Skin epidermis (tissue), 12 donors: Measurements from ENCODE around the gene TLX1.

Source experiments
- H3K27ac ChIP-seq, 21 experiments: fragments of 200-600 bp; sonication (generic) in 11 of 21; one replicate each; pipeline ENCODE4 v1.5.0; 2020; ENCODE audit warnings: mild to moderate bottlenecking in 3 of 21, inconsistent platforms in 2 of 21, moderate library complexity in 2 of 21
- H3K4me3 ChIP-seq, 7 experiments: fragments of 200-600 bp; sonication (generic) in 2 of 7; one replicate each; pipeline ENCODE4 v1.5.0; 2020; ENCODE audit warnings: inconsistent platforms in 2 of 7, mild to moderate bottlenecking in 2 of 7, moderate library complexity in 1 of 7

Gene TLX1

GRCh38 chr10:101110856-101111523, 20.1 kb upstream of the TLX1 start:
- Histone ChIP-seq H3K27ac (no peak overlapping the region), H3K4me3 (no peak overlapping the region)

GRCh38 chr10:101111547-101111946, 19.6 kb upstream of the TLX1 start:
- no peak overlapping the region for H3K4me3 ChIP-seq

DNA sequence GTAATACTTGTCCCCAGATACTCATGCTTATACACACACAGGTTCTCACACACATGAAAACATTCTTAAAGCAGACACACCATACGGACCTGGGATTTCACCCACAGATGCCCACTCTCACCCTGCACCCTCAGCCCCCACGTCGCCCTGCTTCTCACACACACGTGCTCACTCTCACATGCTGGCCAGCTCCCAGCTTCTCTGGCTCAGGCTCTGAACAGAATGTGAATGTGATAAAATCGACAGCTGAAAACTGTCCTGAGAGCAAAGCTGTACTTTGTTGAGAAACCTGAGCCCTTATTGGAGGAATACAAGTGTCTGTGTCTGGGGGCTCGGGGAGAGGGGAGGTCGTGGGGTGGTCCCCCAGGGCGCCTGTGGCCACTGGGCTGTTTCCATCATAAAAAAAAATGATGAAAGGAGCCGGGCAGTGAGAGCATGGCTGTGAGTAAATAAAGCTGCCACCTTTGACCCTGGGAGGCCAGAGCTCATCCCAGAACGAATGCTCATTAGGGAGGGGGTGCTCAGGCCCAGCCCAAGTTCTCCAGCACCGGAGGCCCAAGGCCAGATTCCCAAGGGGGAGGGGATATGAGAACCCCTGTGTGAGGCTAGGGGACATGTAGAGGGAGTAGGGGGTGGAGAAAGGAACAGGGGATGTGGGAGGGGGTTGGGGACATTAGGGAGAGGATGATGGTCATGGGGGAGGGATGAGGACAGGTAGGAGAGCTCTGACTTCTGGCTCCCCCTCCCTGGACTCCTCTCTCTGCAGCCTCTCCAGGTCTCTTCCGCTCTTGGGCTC, 18.1 kb upstream of the TLX1 start:
- Histone ChIP-seq H3K4me3 (no peak overlapping the region), H3K27ac (no peak overlapping the region)

More at GRCh38 chr10:101111547-101111946, 19.6 kb upstream of the TLX1 start:
- no peak overlapping the region for H3K27ac ChIP-seq

DNA sequence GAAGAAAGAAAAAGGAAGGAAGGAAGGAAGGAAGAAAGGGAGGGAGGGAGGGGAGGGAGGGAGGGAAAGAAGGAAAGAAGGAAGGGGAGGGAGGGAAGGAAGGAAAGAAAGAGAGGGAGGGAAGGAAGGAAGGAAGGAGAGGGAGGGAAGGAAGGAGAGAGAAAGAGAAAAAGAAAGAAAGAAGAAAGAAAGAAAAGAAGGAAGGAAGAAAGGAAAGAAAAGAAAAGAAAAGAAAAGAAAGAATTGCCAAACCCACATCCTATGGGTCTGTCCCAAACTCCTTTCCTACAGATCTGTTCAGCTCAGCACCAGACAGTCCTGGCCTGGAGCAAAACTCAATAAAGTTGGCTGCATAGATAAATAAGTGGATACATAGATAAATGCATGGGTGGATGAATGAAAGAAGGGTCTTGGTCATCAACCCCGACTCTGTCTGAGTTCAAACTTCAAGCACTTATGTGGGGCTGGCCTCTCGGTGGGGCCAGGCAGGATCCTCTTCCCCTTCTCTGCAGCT, 17.2 kb upstream of the TLX1 start:
- Histone ChIP-seq H3K4me3 (no peak overlapping the region), H3K27ac (no peak overlapping the region)

DNA sequence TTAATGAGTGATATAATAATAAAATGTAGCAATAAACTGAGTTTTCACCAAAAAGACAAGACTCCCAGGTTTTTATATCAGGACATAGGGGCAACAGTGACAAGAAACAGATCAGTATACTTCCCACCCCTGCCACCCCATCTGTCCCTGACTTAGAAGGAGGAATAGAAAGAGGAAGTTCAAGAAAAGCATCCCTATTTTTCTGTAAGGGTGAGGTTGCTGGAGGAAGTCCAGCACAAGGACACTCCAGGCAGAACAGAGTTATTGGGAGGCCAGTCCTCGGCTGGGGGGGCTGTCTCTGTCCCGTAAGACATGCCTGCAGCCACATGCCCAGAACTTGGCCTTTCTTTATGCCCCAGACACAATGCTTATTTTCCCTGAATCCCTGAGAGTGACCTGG, 16.5 kb upstream of the TLX1 start:
- Histone ChIP-seq H3K27ac (no peak overlapping the region), H3K4me3 (no peak overlapping the region)

- Histone ChIP-seq H3K27ac (no peak overlapping the region), H3K4me3 (no peak overlapping the region)
These were observed 14.3 kb upstream of the TLX1 start for GRCh38 chr10:101116754-101117153.

DNA sequence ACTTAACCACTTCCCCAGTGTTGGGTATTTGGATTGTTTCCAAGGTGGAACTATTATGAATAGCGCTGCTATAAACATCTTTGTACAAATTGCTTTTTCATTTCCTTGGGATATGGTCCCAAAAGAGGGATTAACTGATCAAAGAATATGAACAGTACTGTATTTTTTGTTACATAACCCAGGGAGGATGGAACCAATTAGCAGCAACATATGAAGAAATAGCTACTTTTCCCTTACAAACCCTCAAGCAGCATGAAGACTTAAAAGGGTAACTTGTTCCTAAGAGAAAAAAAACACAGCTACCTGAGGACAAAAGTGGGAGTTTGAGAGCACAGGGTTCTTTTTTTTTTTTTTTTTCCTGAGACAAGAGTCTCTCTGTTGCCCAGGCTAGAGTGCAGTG, 13.1 kb upstream of the TLX1 start:
- no peak overlapping the region for H3K4me3 ChIP-seq

DNA sequence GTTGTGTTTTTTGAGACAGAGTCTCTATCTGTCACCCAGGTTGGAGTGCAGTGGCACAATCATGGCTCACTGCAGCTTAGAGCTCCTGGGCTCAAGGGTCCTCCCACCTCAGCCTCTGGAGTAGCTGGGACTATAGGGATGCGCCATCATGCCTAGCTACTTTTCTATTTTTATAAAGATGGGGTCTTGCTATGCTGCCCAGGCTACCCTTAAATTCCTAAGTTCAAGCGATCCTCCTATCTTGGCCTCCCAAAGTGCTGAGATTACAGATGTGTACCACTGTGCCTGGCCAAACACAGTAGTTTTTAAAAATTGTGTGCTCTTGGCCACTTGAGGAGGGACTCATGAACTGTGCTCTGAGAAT, 10.6 kb upstream of the TLX1 start:
- no peak overlapping the region for H3K27ac ChIP-seq
- peak overlapping the region in 6 of 7 experiments; percentile 19 to 53 (median 38) for H3K4me3 ChIP-seq

More for the DNA sequence above, 13.1 kb upstream of the TLX1 start:
- H3K27ac ChIP-seq: no peak overlapping the region

DNA sequence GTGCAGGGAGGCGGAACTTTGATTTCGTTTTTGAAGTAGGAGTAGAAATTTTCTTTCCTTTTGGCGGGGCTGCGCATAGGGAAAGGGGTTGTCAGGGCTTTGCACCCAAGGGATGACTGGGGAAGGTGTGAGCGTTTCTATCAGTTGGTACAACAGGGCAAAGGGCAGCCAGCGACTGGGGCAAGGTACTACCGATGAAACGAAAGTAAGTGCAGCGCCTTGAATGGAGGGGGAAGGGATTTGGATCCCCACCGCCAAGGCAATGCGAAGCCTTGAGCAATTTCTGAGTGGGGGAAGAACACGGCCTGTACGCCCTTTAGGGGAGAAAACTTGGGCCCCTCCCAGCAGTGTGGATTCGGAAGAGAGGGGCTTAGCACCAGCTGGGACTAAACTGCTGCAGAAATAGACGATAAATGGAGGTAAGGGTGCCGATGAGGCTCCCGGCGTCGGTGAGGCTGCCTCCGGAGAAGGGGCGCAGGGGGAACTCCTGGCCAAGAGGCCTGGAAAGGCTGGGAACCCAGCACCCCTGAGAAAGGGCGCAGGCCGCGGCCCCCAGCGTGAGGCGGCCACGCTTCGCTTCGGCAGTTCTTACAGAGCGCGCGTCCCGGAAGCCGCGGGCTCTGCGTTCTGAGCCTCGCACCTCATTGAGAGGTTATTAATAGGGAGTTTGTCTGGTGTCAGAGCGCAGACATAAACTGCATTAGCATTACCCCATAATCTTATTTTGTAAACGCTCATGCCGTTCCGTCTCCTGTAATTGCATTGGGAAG, 10.0 kb upstream of the TLX1 start:
- peak overlapping the region in 1 of 21 experiments; percentile 26 for H3K27ac ChIP-seq
- H3K4me3 ChIP-seq: peak overlapping the region; percentile 19 to 53 (median 30)

DNA sequence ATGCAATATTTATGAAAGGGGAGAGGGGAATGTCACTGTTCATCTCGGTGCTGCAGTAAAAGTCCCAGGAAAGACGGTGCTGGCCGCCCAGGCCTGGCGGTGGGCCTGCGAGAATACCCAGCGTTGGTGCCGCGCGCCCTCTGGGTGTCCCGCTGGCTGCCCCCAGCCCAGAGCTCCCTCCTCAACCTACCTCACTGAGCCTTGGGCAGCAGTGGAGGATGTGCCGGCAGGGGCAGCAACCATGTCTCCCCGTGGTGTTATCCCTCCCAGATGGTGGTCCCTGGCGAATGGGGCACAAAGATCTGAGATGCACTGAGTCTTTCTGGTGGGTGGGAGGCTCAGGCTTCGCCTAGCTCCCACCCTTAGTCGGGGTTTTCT, 9.5 kb upstream of the TLX1 start:
- Histone ChIP-seq H3K4me3 (peak overlapping the region in 4 of 7 experiments; percentile 30 to 53 (median 46)), H3K27ac (no peak overlapping the region)

GRCh38 chr10:101122270-101123084, 8.6 kb upstream of the TLX1 start:
- Histone ChIP-seq H3K27ac (no peak overlapping the region), H3K4me3 (no peak overlapping the region)

DNA sequence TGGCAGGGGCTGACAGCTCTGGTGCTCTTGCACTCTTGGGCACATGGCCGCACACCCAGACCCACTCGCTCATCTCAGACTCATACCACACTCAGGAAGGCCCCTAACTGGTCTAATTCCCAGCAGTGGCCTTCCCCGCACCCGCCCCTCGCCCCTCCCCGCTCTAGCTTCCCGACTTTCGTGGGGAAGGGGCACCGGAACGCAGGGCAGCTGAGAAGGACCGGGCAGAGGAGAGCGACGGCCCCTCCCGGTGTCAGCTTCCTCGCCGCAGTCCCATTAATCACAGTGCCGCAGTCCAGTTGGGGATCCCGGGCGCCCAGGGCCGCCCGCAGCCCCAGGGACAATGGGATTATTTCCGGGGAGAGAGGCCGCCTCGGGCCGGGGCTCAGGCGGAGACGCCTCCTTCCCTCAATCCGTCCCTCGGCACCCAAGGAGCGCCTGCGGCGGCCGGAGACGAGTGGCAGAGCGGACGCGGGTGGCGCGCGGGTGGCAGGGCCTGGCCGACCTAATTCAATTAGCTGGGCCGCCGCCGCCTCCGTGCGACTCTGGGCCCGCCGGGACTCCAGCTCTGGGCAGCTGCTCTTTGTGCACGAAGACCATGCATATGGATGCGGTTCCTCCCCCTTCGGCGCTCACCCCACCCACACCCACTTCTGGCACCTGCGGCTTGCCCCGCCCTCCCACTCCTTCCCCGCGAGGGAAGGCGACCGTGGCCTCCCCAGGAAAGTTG, 7.8 kb upstream of the TLX1 start:
- Histone ChIP-seq H3K4me3 (peak overlapping the region in 1 of 7 experiments; percentile 13), H3K27ac (no peak overlapping the region)

DNA sequence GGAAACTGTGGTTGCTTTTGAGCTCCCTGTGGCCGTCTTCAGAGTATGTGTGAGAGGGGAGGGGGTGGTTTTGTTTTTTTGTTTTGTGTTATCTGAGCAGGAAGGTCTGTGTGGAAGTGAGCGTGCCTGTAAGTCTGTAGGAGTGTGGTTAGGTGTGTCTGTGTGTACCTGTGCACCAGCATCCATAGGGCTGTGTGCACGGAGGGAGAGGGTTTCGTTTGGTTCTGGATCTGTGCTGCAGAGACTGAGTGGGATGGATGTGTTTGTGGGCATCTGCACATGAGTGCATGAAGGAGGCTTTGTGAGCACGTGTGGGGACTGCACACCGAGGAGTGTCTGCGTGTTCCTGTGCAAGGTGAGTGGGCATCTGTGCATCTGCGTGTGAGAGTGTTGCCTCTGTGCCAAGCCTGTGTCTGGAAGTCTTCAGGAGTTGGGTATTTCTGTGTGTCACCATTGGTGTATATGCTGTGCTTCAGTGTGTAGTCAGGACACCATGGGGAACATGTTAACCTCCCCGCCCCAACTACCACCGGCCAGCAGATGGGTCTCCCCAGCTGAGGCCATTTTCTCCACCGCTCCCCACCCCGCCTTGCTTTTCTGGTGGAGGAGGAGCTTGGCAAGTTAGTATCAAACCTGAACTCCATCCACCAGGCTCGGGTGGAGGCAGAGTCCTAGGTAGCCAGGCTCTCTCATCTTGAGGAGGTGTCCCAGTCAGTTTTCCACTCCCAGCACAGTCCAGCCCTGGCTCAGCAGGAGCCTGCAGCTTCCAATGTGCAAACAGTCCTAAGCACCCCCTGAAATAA, 7.1 kb upstream of the TLX1 start:
- H3K4me3 ChIP-seq: no peak overlapping the region
- H3K27ac ChIP-seq: no peak overlapping the region

- H3K27ac ChIP-seq: no peak overlapping the region
- no peak overlapping the region for H3K4me3 ChIP-seq
These were observed 6.2 kb upstream of the TLX1 start for GRCh38 chr10:101124933-101125332.

GRCh38 chr10:101126684-101127628, 4.1 kb upstream of the TLX1 start:
- no peak overlapping the region for H3K4me3 ChIP-seq

DNA sequence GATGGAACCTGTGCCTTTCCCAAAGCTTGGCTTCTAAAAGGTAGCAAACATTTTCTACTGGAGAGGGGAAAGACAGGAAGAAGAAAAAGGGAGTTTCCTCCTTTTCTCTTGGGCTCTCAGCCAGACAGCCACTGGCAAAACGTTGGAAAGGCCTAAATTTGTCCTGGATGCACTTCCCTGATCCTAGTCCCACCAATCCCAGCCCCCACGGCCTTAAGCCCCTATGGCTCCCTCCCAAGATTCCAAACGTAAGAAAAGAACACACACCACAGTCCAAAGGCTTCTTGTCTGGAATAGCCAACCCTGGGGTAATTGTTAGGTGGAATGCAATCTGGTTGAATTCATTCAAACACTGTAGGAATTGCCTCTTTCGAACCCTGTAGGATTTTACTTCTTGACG, 959 bp upstream of the TLX1 start:
- Histone ChIP-seq H3K27ac (no peak overlapping the region), H3K4me3 (no peak overlapping the region)

More at GRCh38 chr10:101126684-101127628, 4.1 kb upstream of the TLX1 start:
- H3K27ac ChIP-seq: no peak overlapping the region
